Astrocyte (in vitro differentiated cells and primary cell): ENCODE results near the gene FBLIM1.

Experiments
- EZH2 ChIP-seq: IDR thresholded peaks from 2 replicates; pipeline ENCODE4 v1.6.1; 2012; ENCODE audit warnings: mild to moderate bottlenecking, low read length, inconsistent platforms; ENCODE audit not compliant: insufficient read depth
- TF ChIP-seq, protein P1 (sequence below): IDR thresholded peaks from 2 replicates; pipeline ENCODE4 v1.5.1; 2011; ENCODE audit warnings: low read depth, mild to moderate bottlenecking, inconsistent platforms, low read length, moderate library complexity; ENCODE audit not compliant: insufficient read depth

DNA sequence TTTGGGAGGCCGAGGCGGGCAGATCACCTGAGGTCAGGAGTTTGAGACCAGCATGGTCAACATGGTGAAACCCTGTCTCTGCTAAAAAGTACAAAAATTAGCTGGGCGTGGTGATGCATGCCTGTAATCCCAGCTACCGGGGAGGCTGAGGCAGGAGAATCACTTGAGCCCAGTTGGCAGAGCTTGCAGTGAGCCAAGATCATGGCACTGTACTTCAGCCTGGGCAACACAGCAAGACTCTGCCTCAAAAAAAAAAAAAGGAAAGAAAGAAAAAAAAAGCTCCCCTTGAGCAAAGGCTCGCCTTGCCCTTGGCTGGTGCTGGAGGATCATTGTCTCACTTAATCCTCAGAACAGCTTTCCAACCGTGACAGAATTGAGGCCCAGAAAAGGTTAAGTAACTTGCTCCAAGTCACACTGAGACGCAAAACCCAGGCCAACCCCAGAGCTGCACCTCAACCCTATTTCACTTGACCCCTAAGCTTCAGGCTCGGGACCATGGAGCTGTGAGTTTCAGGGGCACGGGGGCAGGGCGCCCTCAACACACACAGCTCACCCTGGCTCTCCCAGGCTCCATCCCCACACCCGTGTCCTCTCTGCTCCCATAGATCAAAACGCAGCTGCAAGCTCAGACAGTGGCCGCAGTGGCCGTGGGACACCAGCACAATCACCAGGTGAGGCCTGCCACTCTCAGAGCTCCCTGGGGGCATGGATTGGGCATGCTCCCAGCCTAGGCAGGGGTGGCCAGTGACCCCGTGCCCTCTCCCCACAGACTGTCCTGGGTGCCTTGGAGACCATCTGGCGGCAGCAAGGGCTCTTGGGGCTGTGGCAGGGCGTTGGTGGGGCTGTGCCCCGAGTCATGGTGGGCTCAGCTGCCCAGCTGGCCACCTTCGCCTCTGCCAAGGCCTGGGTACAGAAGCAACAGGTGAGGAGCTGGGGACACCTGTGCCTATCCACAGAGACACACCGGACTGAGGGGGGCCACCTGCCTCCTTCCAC lies 21.0 kb upstream of the FBLIM1 start:
- TF ChIP-seq, protein P1, sequence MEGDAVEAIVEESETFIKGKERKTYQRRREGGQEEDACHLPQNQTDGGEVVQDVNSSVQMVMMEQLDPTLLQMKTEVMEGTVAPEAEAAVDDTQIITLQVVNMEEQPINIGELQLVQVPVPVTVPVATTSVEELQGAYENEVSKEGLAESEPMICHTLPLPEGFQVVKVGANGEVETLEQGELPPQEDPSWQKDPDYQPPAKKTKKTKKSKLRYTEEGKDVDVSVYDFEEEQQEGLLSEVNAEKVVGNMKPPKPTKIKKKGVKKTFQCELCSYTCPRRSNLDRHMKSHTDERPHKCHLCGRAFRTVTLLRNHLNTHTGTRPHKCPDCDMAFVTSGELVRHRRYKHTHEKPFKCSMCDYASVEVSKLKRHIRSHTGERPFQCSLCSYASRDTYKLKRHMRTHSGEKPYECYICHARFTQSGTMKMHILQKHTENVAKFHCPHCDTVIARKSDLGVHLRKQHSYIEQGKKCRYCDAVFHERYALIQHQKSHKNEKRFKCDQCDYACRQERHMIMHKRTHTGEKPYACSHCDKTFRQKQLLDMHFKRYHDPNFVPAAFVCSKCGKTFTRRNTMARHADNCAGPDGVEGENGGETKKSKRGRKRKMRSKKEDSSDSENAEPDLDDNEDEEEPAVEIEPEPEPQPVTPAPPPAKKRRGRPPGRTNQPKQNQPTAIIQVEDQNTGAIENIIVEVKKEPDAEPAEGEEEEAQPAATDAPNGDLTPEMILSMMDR, result no peak
- no peak for TF ChIP-seq EZH2
